Left lung (tissue), 10 donors: Measurements from ENCODE around the gene MRFAP1L1. TPM values are rescaled to one million over a fixed set of nuclear protein-coding genes. Genes with fewer than 3 reads are reported as not detected.
"Not testable (repeated sequence)": the region's sequence is repeated elsewhere in the genome, so short reads cannot be mapped to it uniquely, and the experiment has no call there.

Experiments used
- ATAC-seq: fragments of 200-7000 bp; cut with Tn5 transposase; one replicate; pipeline ENCODE4 v1.9.1; 2020; ENCODE audit warnings: moderate library complexity
- DNase-seq, 4 donors: peaks; one replicate each; pipeline ENCODE4 v3.0.0-alpha.2; 2013 to 2020
- H3K27ac ChIP-seq, 2 donors: fragments of 200-600 bp; sonication (generic) in 1 of 2; one replicate each; pipeline versions ENCODE4 v1.5.0 to v1.8.0; 2020 to 2021
- H3K27me3 ChIP-seq, 2 donors: fragments of 200-600 bp; sonication (generic) in 1 of 2; one replicate each; pipeline versions ENCODE4 v1.5.0 to v1.8.0; 2020 to 2021
- H3K36me3 ChIP-seq, 2 donors: fragments of 200-600 bp; sonication (generic) in 1 of 2; one replicate each; pipeline versions ENCODE4 v1.5.0 to v1.8.0; 2020 to 2021
- H3K4me1 ChIP-seq, 2 donors: fragments of 200-600 bp; one replicate each; pipeline ENCODE4 v1.8.0; 2021
- H3K4me3 ChIP-seq, 2 donors: fragments of 200-600 bp; sonication (generic) in 1 of 2; one replicate each; pipeline versions ENCODE4 v1.5.0 to v1.8.0; 2020 to 2021; ENCODE audit warnings: mild to moderate bottlenecking in 1 of 2
- H3K9me3 ChIP-seq, 2 donors: fragments of 200-600 bp; sonication (generic) in 1 of 2; one replicate each; pipeline versions ENCODE4 v1.5.0 to v1.8.0; 2020 to 2021
- CTCF ChIP-seq, 2 donors: fragments of 200-600 bp; sonication (generic) in 1 of 2; IDR thresholded peaks; one replicate each; pipeline versions ENCODE4 v1.5.0 to v1.8.0; 2021; ENCODE audit warnings: antibody characterized with exemption in 2 of 2
- intact Hi-C, 2 donors: fragments of 100-400 bp; cut with DNase I; formaldehyde crosslinking; loops; one replicate each; pipeline versions ENCODE4 v1.11.2 to v1.14.2; 2022
- polyA plus RNA-seq, 6 donors: library from polyadenylated mRNA; unstranded; fragments of 120-200 nt; gene quantifications; one replicate each; pipeline ENCODE4 v1.2.1, GENCODE V29; 2013; ENCODE audit not compliant: insufficient read length in 6 of 6
- total RNA-seq, 2 donors: library from RNA; stranded (reverse); fragmentation: NEBNext Ultra II Directional; extraction: Animal tissue kit (Norgen Biotek cat#: 25700); gene quantifications; one replicate each; pipeline ENCODE4 v1.2.1, GENCODE V29; 2021
- donor health status: DM: no; HTN: yes; CAD: no.
- donor health status: DM: no; HTN: no; CAD: no.

MRFAP1L1 gene
- total and polyA plus RNA-seq, 8 donors = 43.3 to 125 (median 107) TPM

- ATAC-seq = peak; percentile 63
- no peaks in the 10 kb centered on the region for H3K27me3 ChIP-seq
- peak in 1 of 4 donors; percentile 69 for DNase-seq
- peaks cover 19 to 35% of the 10 kb centered on the region in 2 donors for H3K4me1 ChIP-seq
- no peak for TF ChIP-seq CTCF (IDR thresholded peaks at IDR 0.05)
- peak overlapping the region in 1 of 2 donors; percentile 2 for H3K4me3 ChIP-seq
- H3K27ac ChIP-seq = no peak overlapping the region
- intact Hi-C loops = no loop called here
- H3K36me3 ChIP-seq = no peaks in the 10 kb centered on the region
- H3K9me3 ChIP-seq = no peaks in the 10 kb centered on the region
Measured at GRCh38 chr4:6676722-6677558, 32.7 kb downstream of the MRFAP1L1 start.

GRCh38 chr4:6674500-6675149 is 35.0 kb downstream of the MRFAP1L1 start:
- no peak for DNase-seq
- intact Hi-C loops = no loop called here

GRCh38 chr4:6673660-6674499 is 35.8 kb downstream of the MRFAP1L1 start:
- peak; percentile 89 to 98 (median 96) for DNase-seq
- intact Hi-C loops = no loop called here

More at GRCh38 chr4:6674500-6675149, 35.0 kb downstream of the MRFAP1L1 start:
- TF ChIP-seq CTCF (IDR thresholded peaks at IDR 0.05) = peak in 1 of 2 donors; percentile 24
- Histone ChIP-seq H3K27me3 (no peaks in the 10 kb centered on the region), H3K4me1 (peaks cover 19 to 35% of the 10 kb centered on the region in 2 donors), H3K36me3 (no peaks in the 10 kb centered on the region), H3K27ac (peak overlapping the region; percentile 84 to 89), H3K9me3 (no peaks in the 10 kb centered on the region), H3K4me3 (peak overlapping the region; percentile 59 to 80)
- ATAC-seq = peak; percentile 53

GRCh38 chr4:6673191-6673659 is 36.4 kb downstream of the MRFAP1L1 start:
- H3K36me3 ChIP-seq, H3K27me3 ChIP-seq, H3K9me3 ChIP-seq, DNase-seq, intact Hi-C loops: not testable (repeated sequence)
- peaks cover 19 to 35% of the 10 kb centered on the region in 2 donors for H3K4me1 ChIP-seq
- H3K27ac ChIP-seq = peak overlapping the region; percentile 84 to 89
- H3K4me3 ChIP-seq = peak overlapping the region; percentile 59 to 80
- peak; percentile 9 for ATAC-seq

More at GRCh38 chr4:6673660-6674499, 35.8 kb downstream of the MRFAP1L1 start:
- Histone ChIP-seq H3K4me3 (peak overlapping the region; percentile 59 to 80), H3K36me3 (no peaks in the 10 kb centered on the region), H3K27ac (peak overlapping the region; percentile 84 to 89), H3K27me3 (no peaks in the 10 kb centered on the region), H3K9me3 (no peaks in the 10 kb centered on the region), H3K4me1 (peaks cover 19 to 35% of the 10 kb centered on the region in 2 donors)
- ATAC-seq = peak; percentile 82
- no peak for TF ChIP-seq CTCF (IDR thresholded peaks at IDR 0.05)

- H3K36me3 ChIP-seq, H3K9me3 ChIP-seq, DNase-seq, ATAC-seq, H3K27me3 ChIP-seq, intact Hi-C loops: not testable (repeated sequence)
- peaks cover 19 to 33% of the 10 kb centered on the region in 2 donors for H3K4me1 ChIP-seq
- H3K4me3 ChIP-seq = peak overlapping the region in 1 of 2 donors; percentile 80
- H3K27ac ChIP-seq = peak overlapping the region in 1 of 2 donors; percentile 89
Measured at GRCh38 chr4:6672541-6673190, 37.0 kb downstream of the MRFAP1L1 start.
